ENCODE data around the gene KL. TPM values are rescaled to one million over a fixed set of nuclear protein-coding genes. Genes with fewer than 3 reads are reported as not detected.

The KL gene
- total and polyA plus RNA-seq, 7 donors, result 0.52 to 1.7 (median 0.95) TPM

DNA sequence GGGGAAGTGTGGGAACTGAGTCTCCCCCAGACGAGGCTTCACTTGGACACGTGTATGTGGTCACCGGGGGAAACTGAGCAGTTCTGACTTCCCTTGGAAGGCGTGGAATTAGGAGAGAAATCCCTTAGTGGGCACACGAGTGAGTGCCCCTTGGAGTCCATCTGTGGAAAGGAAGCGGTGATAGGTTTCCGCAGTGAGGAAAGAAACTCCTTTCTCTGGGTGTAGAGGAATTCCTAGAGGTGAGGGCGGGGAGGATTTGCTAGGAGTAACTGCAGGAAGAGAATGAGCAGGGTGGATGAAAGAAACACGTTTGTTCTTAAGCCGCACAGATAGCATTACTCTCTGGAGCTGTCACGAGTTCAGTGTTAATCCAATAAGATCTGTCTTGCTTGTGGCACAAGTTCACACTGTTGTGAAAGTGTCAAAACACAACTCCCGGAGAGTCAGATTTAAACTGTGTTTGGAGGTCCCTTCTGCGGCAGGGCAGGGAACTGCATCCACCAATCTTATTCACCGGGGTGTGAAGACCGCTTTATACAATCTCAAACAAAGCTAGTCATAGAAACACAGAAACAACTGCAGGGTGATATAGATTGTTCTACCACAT is 1.2 kb downstream of the KL start:
- Histone ChIP-seq H3K4me1 (peaks cover 3% of the 10 kb centered on the region), H3K9me3 (no peaks in the 10 kb centered on the region), H3K4me3 (peak overlapping the region; percentile 67), H3K27ac (peak overlapping the region; percentile 65), H3K27me3 (ENCODE audit: insufficient read depth in 3 of 3, low read length in 2 of 3) (peaks cover 0 to 60% (median 1%) of the 10 kb centered on the region in 3 donors), H3K36me3 (ENCODE audit: insufficient read depth in 1 of 2, low read depth in 1 of 2) (no peaks in the 10 kb centered on the region)
- peak; percentile 64 to 84 (median 80) for ATAC-seq
- peak; percentile 40 to 65 for DNase-seq
- TF ChIP-seq, protein P1, sequence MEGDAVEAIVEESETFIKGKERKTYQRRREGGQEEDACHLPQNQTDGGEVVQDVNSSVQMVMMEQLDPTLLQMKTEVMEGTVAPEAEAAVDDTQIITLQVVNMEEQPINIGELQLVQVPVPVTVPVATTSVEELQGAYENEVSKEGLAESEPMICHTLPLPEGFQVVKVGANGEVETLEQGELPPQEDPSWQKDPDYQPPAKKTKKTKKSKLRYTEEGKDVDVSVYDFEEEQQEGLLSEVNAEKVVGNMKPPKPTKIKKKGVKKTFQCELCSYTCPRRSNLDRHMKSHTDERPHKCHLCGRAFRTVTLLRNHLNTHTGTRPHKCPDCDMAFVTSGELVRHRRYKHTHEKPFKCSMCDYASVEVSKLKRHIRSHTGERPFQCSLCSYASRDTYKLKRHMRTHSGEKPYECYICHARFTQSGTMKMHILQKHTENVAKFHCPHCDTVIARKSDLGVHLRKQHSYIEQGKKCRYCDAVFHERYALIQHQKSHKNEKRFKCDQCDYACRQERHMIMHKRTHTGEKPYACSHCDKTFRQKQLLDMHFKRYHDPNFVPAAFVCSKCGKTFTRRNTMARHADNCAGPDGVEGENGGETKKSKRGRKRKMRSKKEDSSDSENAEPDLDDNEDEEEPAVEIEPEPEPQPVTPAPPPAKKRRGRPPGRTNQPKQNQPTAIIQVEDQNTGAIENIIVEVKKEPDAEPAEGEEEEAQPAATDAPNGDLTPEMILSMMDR (IDR thresholded peaks at IDR 0.05), result peak; percentile 53
- 39 to 42% (median 40%) methylated on average over 15 of the region's 15 CpGs for whole genome bisulfite sequencing, 3 donors
- intact Hi-C loops (cut with DNase I), result no loop called here

DNA sequence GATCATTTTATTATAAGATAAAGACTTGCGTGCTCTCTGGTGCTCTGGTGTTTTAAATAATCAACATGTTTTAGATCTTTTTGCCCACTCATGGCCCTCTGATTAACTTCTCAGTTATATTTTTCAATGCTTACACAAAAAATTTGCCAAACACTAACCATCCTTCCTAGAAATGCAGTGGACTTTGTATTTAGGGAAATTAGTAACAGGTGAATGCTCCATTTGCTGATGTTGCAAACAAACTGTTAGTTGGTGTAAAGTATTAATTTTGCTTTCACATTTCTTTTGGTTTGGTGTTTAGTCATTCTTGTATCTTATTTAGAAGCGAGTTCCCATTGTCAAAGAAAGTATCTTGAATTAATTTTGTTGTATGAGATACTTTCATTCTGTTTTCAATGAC is 2.7 kb downstream of the KL start:
- peaks cover 3% of the 10 kb centered on the region for H3K4me1 ChIP-seq
- H3K9me3 ChIP-seq, result no peaks in the 10 kb centered on the region
- no peak for DNase-seq
- peaks cover 0 to 50% (median 1%) of the 10 kb centered on the region in 3 donors for H3K27me3 ChIP-seq (ENCODE audit: insufficient read depth in 3 of 3, low read length in 2 of 3)
- 95 to 99% (median 98%) methylated on average over 2 of the region's 2 CpGs for WGBS, 3 donors
- H3K36me3 ChIP-seq (ENCODE audit: insufficient read depth in 1 of 2, low read depth in 1 of 2), result no peaks in the 10 kb centered on the region
- intact Hi-C loops (cut with DNase I), result no loop called here
- H3K27ac ChIP-seq, result no peak overlapping the region
- no peak for ATAC-seq
- TF ChIP-seq, protein P1 (IDR thresholded peaks at IDR 0.05), result no peak
- H3K4me3 ChIP-seq, result no peak overlapping the region

DNA sequence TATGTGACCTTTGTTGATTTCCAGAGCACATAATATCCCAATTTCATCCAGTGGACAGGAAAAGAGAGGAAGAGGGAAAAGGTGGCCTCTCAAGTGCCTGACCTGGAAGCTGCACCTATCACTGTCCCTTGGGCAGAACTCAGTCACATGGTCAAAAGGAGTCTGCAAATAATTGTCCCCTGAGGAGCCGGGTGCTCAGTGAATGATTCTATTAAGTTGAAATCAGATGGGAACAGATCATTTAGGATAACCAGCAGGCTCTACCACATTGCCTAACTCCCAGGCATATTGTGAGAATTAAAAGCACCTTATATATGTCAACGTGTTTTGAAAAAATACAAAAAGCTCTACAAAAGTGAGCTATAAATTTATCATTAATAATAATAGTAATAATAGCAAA is 6.8 kb downstream of the KL start:
- ATAC-seq (no peak), DNase-seq (no peak)
- H3K9me3 ChIP-seq, result no peaks in the 10 kb centered on the region
- no peak overlapping the region for H3K4me3 ChIP-seq
- TF ChIP-seq, protein P1 (IDR thresholded peaks at IDR 0.05), result no peak
- H3K4me1 ChIP-seq, result no peaks in the 10 kb centered on the region
- H3K27ac ChIP-seq, result no peak overlapping the region
- intact Hi-C loops (cut with DNase I), result no loop called here
- peaks cover 0 to 12% (median 1%) of the 10 kb centered on the region in 3 donors for H3K27me3 ChIP-seq (ENCODE audit: insufficient read depth in 3 of 3, low read length in 2 of 3)
- H3K36me3 ChIP-seq (ENCODE audit: insufficient read depth in 1 of 2, low read depth in 1 of 2), result no peaks in the 10 kb centered on the region
- WGBS, 3 donors, result 78 to 81% (median 81%) methylated on average over 2 of the region's 2 CpGs

DNA sequence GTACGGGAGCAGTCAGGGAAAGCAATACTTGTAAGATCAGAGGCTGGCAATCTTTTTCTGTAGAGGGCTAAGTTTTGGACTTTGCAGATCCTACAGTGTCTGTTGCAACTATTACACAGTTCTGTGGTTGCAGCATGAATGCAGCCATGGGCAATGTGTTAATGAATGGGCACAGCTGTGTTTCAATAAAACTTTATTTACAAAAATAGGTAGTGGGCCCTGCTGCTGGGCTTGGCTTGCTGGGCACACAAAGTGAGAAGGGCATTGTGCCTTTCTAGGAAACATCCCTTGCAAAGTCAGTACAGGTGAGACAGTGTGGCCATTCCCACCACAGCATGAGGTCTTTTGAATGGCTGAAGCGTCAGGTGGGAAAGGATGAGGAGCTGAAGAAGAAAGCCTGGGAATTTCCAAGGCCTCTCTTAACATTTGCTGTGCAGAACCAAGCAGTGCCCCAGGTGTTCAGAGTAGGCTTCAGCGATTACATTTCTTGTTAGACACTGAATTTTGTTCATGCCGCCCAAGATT is 9.1 kb downstream of the KL start:
- peaks cover 0 to 3% (median 0%) of the 10 kb centered on the region in 3 donors for H3K27me3 ChIP-seq (ENCODE audit: insufficient read depth in 3 of 3, low read length in 2 of 3)
- intact Hi-C loops (cut with DNase I), result no loop called here

More for the DNA sequence above, 9.1 kb downstream of the KL start:
- no peaks in the 10 kb centered on the region for H3K36me3 ChIP-seq (ENCODE audit: insufficient read depth in 1 of 2, low read depth in 1 of 2)
- no peak for DNase-seq
- no peak for ATAC-seq
- no peaks in the 10 kb centered on the region for H3K4me1 ChIP-seq
- H3K4me3 ChIP-seq, result no peak overlapping the region
- H3K9me3 ChIP-seq, result no peaks in the 10 kb centered on the region
- WGBS, 3 donors, result 69 to 77% (median 71%) methylated on average over 4 of the region's 4 CpGs
- no peak overlapping the region for H3K27ac ChIP-seq
- TF ChIP-seq, protein P1 (IDR thresholded peaks at IDR 0.05), result no peak
